HL-60 (cell line): Measurements from ENCODE around the gene SFTPA2.

Experiments
- CTCF ChIP-seq: IDR thresholded peaks from one replicate; pipeline ENCODE4 v1.5.1; 2011; ENCODE audit warnings: low read length, control low read depth, inconsistent platforms; ENCODE audit not compliant: insufficient read depth
- GABPA ChIP-seq: IDR thresholded peaks from 2 replicates; pipeline ENCODE4 v1.6.1; 2012; ENCODE audit warnings: low read depth
- POLR2AphosphoS5 ChIP-seq: IDR thresholded peaks from 2 replicates; pipeline ENCODE4 v1.6.1; 2012; ENCODE audit warnings: low read depth
- SPI1 ChIP-seq: IDR thresholded peaks from 2 replicates; pipeline ENCODE4 v1.6.1; 2012; ENCODE audit warnings: low read depth, mild to moderate bottlenecking, borderline replicate concordance
- TF ChIP-seq, protein P1 (sequence below): IDR thresholded peaks from 2 replicates; pipeline ENCODE4 v1.6.1; 2012; ENCODE audit warnings: low read depth; ENCODE audit not compliant: insufficient replicate concordance

DNA sequence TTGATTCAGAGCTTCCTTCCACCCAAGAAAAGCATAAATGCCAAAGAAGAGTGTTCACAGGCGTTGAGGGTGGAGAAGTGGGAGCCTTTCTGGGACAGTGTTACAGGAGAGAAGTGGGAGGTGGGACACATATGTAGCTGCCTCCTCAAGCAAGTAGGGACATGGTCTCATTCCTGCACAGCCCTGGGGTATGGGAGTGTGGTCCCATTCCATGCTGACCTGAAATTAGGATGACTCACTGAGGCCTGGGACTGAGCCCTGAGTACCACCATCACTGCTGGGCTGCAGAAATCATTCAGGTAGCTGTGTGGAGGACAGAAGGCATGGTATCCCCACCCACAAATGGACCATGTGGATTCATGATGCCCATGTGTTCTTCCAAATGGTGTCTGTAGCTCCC lies 33.2 kb upstream of the SFTPA2 start:
- no peak for TF ChIP-seq CTCF
- no peak for TF ChIP-seq POLR2AphosphoS5
- no peak for TF ChIP-seq GABPA
- TF ChIP-seq, protein P1, sequence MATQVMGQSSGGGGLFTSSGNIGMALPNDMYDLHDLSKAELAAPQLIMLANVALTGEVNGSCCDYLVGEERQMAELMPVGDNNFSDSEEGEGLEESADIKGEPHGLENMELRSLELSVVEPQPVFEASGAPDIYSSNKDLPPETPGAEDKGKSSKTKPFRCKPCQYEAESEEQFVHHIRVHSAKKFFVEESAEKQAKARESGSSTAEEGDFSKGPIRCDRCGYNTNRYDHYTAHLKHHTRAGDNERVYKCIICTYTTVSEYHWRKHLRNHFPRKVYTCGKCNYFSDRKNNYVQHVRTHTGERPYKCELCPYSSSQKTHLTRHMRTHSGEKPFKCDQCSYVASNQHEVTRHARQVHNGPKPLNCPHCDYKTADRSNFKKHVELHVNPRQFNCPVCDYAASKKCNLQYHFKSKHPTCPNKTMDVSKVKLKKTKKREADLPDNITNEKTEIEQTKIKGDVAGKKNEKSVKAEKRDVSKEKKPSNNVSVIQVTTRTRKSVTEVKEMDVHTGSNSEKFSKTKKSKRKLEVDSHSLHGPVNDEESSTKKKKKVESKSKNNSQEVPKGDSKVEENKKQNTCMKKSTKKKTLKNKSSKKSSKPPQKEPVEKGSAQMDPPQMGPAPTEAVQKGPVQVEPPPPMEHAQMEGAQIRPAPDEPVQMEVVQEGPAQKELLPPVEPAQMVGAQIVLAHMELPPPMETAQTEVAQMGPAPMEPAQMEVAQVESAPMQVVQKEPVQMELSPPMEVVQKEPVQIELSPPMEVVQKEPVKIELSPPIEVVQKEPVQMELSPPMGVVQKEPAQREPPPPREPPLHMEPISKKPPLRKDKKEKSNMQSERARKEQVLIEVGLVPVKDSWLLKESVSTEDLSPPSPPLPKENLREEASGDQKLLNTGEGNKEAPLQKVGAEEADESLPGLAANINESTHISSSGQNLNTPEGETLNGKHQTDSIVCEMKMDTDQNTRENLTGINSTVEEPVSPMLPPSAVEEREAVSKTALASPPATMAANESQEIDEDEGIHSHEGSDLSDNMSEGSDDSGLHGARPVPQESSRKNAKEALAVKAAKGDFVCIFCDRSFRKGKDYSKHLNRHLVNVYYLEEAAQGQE = no peak
- no peak for TF ChIP-seq SPI1
